ENCODE measurements around the gene WNT5A. TPM values are rescaled to one million over a fixed set of nuclear protein-coding genes. Genes with fewer than 3 reads are reported as not detected.

The WNT5A gene
- total and polyA plus RNA-seq, 9 of the 15 experiments (the other 6 are each of a cell fraction or from before 2014, with no cell fraction given) = 0.11 TPM; not detected in 8

- Histone ChIP-seq H3K36me3 (ENCODE audit: control insufficient read depth, insufficient read depth, low read length) (no peaks in the 10 kb centered on the region), H4K20me1 (replicated peaks; ENCODE audit: control insufficient read depth, insufficient read depth, low read length) (no peaks in the 10 kb centered on the region), H3K9ac (ENCODE audit: insufficient read depth in 1 of 2, low read depth in 2 of 2, low read length in 2 of 2) (no peak overlapping the region), H3K27ac (ENCODE audit: extremely low read depth, low read depth, low read length) (no peak overlapping the region), H3K27me3 (ENCODE audit: control insufficient read depth in 2 of 2, insufficient read depth in 2 of 2, low read length in 2 of 2) (no peaks in the 10 kb centered on the region; a peak in 1 of 5 replicates), H3K9me1 (ENCODE audit: control insufficient read depth, insufficient read depth, low read length) (no peaks in the 10 kb centered on the region), H3K4me3 (no peak overlapping the region), H3K4me1 (replicated peaks in 1 of 2; ENCODE audit: control insufficient read depth in 2 of 2, insufficient read depth in 2 of 2, low read length in 2 of 2) (no peaks in the 10 kb centered on the region), H3K9me3 (replicated peaks; ENCODE audit: control insufficient read depth, insufficient read depth, low read depth, low read length) (no peaks in the 10 kb centered on the region), H3K79me2 (ENCODE audit: control insufficient read depth, insufficient read depth, low read length) (no peaks in the 10 kb centered on the region), H2AFZ (ENCODE audit: low read depth, low read length) (no peak overlapping the region), H3K4me2 (ENCODE audit: insufficient read depth, low read length) (no peak overlapping the region)
- BruUV-seq (replicated peaks) = no TSS peak
- 1% methylated on average over 7 of the region's 7 CpGs for WGBS (ENCODE audit: insufficient coverage, low coverage, missing lambda C conversion rate)
- FAIRE-seq = no peak
- DNase-seq (ENCODE audit: extremely low read depth in 1 of 4, low spot score in 3 of 4) = no peak
- POLR2A ChIA-PET = no interaction called here
- in situ Hi-C loops (cut with MboI) = no loop called here
- intact Hi-C loops (cut with micrococcal nuclease) = no loop called here
- CTCF ChIA-PET (ENCODE audit: low intra/inter-chr PET ratio) = no interaction called here
- ATAC-seq = no peak
- TF ChIP-seq, protein P1, sequence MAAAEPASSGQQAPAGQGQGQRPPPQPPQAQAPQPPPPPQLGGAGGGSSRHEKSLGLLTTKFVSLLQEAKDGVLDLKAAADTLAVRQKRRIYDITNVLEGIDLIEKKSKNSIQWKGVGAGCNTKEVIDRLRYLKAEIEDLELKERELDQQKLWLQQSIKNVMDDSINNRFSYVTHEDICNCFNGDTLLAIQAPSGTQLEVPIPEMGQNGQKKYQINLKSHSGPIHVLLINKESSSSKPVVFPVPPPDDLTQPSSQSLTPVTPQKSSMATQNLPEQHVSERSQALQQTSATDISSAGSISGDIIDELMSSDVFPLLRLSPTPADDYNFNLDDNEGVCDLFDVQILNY (CRISPR knock-in tag; IDR thresholded peaks at IDR 0.05) = no peak
- TF ChIP-seq, protein P2, sequence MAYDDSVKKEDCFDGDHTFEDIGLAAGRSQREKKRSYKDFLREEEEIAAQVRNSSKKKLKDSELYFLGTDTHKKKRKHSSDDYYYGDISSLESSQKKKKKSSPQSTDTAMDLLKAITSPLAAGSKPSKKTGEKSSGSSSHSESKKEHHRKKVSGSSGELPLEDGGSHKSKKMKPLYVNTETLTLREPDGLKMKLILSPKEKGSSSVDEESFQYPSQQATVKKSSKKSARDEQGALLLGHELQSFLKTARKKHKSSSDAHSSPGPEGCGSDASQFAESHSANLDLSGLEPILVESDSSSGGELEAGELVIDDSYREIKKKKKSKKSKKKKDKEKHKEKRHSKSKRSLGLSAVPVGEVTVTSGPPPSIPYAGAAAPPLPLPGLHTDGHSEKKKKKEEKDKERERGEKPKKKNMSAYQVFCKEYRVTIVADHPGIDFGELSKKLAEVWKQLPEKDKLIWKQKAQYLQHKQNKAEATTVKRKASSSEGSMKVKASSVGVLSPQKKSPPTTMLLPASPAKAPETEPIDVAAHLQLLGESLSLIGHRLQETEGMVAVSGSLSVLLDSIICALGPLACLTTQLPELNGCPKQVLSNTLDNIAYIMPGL (CRISPR knock-in tag; IDR thresholded peaks at IDR 0.05) = no peak
- no peak for TF ChIP-seq ZBTB7A (IDR thresholded peaks at IDR 0.05; ENCODE audit: borderline replicate concordance, control insufficient read depth, low read depth, low read length)
- no peak for TF ChIP-seq KLF16 (IDR thresholded peaks at IDR 0.05)
- TF ChIP-seq SP2 (IDR thresholded peaks at IDR 0.05; ENCODE audit: extremely low read depth, low read depth, low read length, poor library complexity, severe bottlenecking) = no peak
- no peak for TF ChIP-seq EWSR1 (IDR thresholded peaks at IDR 0.05; ENCODE audit: borderline replicate concordance, low read depth, partially characterized antibody)
- TF ChIP-seq, protein P3, sequence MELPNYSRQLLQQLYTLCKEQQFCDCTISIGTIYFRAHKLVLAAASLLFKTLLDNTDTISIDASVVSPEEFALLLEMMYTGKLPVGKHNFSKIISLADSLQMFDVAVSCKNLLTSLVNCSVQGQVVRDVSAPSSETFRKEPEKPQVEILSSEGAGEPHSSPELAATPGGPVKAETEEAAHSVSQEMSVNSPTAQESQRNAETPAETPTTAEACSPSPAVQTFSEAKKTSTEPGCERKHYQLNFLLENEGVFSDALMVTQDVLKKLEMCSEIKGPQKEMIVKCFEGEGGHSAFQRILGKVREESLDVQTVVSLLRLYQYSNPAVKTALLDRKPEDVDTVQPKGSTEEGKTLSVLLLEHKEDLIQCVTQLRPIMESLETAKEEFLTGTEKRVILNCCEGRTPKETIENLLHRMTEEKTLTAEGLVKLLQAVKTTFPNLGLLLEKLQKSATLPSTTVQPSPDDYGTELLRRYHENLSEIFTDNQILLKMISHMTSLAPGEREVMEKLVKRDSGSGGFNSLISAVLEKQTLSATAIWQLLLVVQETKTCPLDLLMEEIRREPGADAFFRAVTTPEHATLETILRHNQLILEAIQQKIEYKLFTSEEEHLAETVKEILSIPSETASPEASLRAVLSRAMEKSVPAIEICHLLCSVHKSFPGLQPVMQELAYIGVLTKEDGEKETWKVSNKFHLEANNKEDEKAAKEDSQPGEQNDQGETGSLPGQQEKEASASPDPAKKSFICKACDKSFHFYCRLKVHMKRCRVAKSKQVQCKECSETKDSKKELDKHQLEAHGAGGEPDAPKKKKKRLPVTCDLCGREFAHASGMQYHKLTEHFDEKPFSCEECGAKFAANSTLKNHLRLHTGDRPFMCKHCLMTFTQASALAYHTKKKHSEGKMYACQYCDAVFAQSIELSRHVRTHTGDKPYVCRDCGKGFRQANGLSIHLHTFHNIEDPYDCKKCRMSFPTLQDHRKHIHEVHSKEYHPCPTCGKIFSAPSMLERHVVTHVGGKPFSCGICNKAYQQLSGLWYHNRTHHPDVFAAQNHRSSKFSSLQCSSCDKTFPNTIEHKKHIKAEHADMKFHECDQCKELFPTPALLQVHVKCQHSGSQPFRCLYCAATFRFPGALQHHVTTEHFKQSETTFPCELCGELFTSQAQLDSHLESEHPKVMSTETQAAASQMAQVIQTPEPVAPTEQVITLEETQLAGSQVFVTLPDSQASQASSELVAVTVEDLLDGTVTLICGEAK (IDR thresholded peaks at IDR 0.05) = no peak
- TF ChIP-seq, protein P3 (CRISPR knock-in tag; IDR thresholded peaks at IDR 0.05) = no peak
- no peak for TF ChIP-seq ZNF76 (CRISPR knock-in tag; IDR thresholded peaks at IDR 0.05; ENCODE audit: borderline replicate concordance)
- no peak for TF ChIP-seq ZNF282 (CRISPR knock-in tag; IDR thresholded peaks at IDR 0.05)
Observed at GRCh38 chr3:55511895-55512570, 24.9 kb upstream of the WNT5A start.

Data from K562 (cell line).